ENCODE results near the gene FAM135A.

DNA sequence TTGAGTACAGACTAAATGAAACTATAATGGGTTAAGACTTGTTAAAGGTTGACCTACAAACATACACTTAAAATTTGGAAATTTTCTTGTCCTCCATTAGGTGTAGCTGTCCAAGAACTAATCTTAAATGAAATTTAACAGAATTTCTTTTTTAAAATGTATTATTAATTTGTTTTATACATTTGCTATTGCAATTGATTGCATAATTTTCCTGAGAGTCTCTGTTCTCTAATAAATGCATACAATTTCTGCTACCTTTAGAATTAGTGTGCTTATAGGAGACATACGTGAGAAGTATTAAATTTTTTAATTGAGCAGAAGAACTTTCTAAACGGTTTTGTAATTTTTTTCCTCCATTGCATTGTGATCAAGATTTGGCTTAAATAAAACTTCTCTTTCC lies 1.5 kb downstream of the FAM135A start:
- TF ChIP-seq CTCF (IDR thresholded peaks at IDR 0.05) (no peak), POLR2A (IDR thresholded peaks at IDR 0.05) (no peak)
